Stimulated activated CD4-positive, alpha-beta T cell treated with anti-CD3 and anti-CD28 coated beads, Interleukin-15, amount 100 ng/mL, for 24 hours (primary cell): ENCODE measurements around the gene CACNA1E.

Experiments used
- DNase-seq: peaks from one replicate; pipeline ENCODE4 v3.0.0-alpha.2; 2020

Gene CACNA1E

GRCh38 chr1:181778640-181779260 is 295.4 kb downstream of the CACNA1E start:
- no peak for DNase-seq

GRCh38 chr1:181779343-181779742 is 296.0 kb downstream of the CACNA1E start:
- DNase-seq, result no peak

- no peak for DNase-seq
Measured at GRCh38 chr1:181783208-181783607, 299.9 kb downstream of the CACNA1E start.

GRCh38 chr1:181784039-181784683 is 300.8 kb downstream of the CACNA1E start:
- DNase-seq, result no peak

GRCh38 chr1:181789395-181789794 is 306.1 kb downstream of the CACNA1E start:
- no peak for DNase-seq

GRCh38 chr1:181791721-181792120 is 308.4 kb downstream of the CACNA1E start:
- DNase-seq, result no peak

- no peak for DNase-seq
Measured at GRCh38 chr1:181793831-181794230, 310.5 kb downstream of the CACNA1E start.

GRCh38 chr1:181794332-181794731 is 311.0 kb downstream of the CACNA1E start:
- no peak for DNase-seq

- DNase-seq, result no peak
Measured at GRCh38 chr1:181798191-181798926, 315.0 kb downstream of the CACNA1E start.

- no peak for DNase-seq
Measured at GRCh38 chr1:181801617-181802016, 318.3 kb downstream of the CACNA1E start.

- DNase-seq, result no peak
Measured at GRCh38 chr1:181802466-181802865, 319.1 kb downstream of the CACNA1E start.

- DNase-seq, result no peak
Measured at GRCh38 chr1:181803421-181803820, 320.1 kb downstream of the CACNA1E start.

- no peak for DNase-seq
Measured at GRCh38 chr1:181804989-181805388, 321.7 kb downstream of the CACNA1E start.

GRCh38 chr1:181806746-181807145 is 323.4 kb downstream of the CACNA1E start:
- no peak for DNase-seq

GRCh38 chr1:181807251-181807650 is 323.9 kb downstream of the CACNA1E start:
- no peak for DNase-seq

- no peak for DNase-seq
Measured at GRCh38 chr1:181809991-181810545, 326.8 kb downstream of the CACNA1E start.

GRCh38 chr1:181812208-181812607 is 328.9 kb downstream of the CACNA1E start:
- DNase-seq, result no peak

- no peak for DNase-seq
Measured at GRCh38 chr1:181813266-181813665, 329.9 kb downstream of the CACNA1E start.

- DNase-seq, result no peak
Measured at GRCh38 chr1:181816608-181817007, 333.3 kb downstream of the CACNA1E start.

- DNase-seq, result no peak
Measured at GRCh38 chr1:181817091-181817490, 333.8 kb downstream of the CACNA1E start.

GRCh38 chr1:181818459-181818858 is 335.1 kb downstream of the CACNA1E start:
- DNase-seq, result no peak

GRCh38 chr1:181818943-181819342 is 335.6 kb downstream of the CACNA1E start:
- no peak for DNase-seq

GRCh38 chr1:181821701-181822100 is 338.4 kb downstream of the CACNA1E start:
- DNase-seq, result no peak
